Nephron progenitor cell (in vitro differentiated cells): Measurements from ENCODE around the gene CFAP299.

Experiments
- DNase-seq: peaks from one replicate; pipeline ENCODE4 v3.0.0; 2021
- H3K27ac Mint-ChIP-seq: 2 replicates; pipeline ENCODE4 v1.8.0; 2021; ENCODE audit warnings: mild to moderate bottlenecking, moderate library complexity, mixed read lengths
- H3K27me3 Mint-ChIP-seq: 2 replicates; pipeline ENCODE4 v1.8.0; 2021; ENCODE audit warnings: mild to moderate bottlenecking, low read depth, mixed read lengths; ENCODE audit not compliant: poor library complexity
- H3K36me3 Mint-ChIP-seq: 2 replicates; pipeline ENCODE4 v1.8.0; 2021; ENCODE audit warnings: low read depth, mixed read lengths
- H3K4me1 Mint-ChIP-seq: 2 replicates; pipeline ENCODE4 v1.8.0; 2021; ENCODE audit warnings: mixed read lengths
- H3K4me3 Mint-ChIP-seq: 2 replicates; pipeline ENCODE4 v1.8.0; 2021; ENCODE audit warnings: mild to moderate bottlenecking, moderate library complexity, mixed read lengths
- H3K9me3 Mint-ChIP-seq: 2 replicates; pipeline ENCODE4 v1.8.0; 2021; ENCODE audit warnings: mild to moderate bottlenecking, moderate library complexity, mixed read lengths
- TF ChIP-seq, protein P1 (sequence below): fragments of 200-600 bp; sonication (generic); IDR thresholded peaks from 2 replicates; pipeline ENCODE4 v1.5.0; 2021; ENCODE audit warnings: antibody characterized with exemption

The CFAP299 gene

GRCh38 chr4:80694171-80694570 is 358.6 kb downstream of the CFAP299 start:
- TF ChIP-seq, protein P1, sequence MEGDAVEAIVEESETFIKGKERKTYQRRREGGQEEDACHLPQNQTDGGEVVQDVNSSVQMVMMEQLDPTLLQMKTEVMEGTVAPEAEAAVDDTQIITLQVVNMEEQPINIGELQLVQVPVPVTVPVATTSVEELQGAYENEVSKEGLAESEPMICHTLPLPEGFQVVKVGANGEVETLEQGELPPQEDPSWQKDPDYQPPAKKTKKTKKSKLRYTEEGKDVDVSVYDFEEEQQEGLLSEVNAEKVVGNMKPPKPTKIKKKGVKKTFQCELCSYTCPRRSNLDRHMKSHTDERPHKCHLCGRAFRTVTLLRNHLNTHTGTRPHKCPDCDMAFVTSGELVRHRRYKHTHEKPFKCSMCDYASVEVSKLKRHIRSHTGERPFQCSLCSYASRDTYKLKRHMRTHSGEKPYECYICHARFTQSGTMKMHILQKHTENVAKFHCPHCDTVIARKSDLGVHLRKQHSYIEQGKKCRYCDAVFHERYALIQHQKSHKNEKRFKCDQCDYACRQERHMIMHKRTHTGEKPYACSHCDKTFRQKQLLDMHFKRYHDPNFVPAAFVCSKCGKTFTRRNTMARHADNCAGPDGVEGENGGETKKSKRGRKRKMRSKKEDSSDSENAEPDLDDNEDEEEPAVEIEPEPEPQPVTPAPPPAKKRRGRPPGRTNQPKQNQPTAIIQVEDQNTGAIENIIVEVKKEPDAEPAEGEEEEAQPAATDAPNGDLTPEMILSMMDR, result no peak
- H3K4me1 Mint-ChIP-seq, result no peaks in the 10 kb centered on the region
- no peaks in the 10 kb centered on the region for H3K36me3 Mint-ChIP-seq
- H3K27me3 Mint-ChIP-seq, result peaks cover 4% of the 10 kb centered on the region
- H3K9me3 Mint-ChIP-seq, result peaks cover 9% of the 10 kb centered on the region
- no peak for DNase-seq
- no peak overlapping the region for H3K4me3 Mint-ChIP-seq
- no peak overlapping the region for H3K27ac Mint-ChIP-seq

DNA sequence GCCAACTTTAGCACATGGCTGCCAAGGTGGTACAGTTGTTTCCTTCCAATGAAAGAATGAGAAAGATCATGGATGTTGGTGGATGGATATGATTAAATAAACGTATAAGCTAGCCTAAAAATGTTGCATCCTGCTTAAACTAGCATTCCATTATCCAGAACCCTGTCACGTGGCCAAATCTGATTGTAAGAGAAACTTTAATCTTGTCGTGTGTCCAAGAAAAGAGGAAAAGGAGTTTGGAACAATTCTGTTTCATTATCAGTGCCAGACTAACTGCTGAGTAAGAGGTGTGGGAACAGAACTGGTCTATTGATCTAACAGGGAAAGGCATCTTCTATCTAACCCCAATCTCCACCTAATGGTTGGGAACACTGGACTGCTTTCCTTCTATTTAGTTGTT is 369.8 kb downstream of the CFAP299 start:
- Mint-ChIP-seq H3K27me3 (no peaks in the 10 kb centered on the region), H3K9me3 (no peaks in the 10 kb centered on the region), H3K4me1 (no peaks in the 10 kb centered on the region), H3K27ac (no peak overlapping the region), H3K36me3 (no peaks in the 10 kb centered on the region), H3K4me3 (no peak overlapping the region)
- TF ChIP-seq, protein P1, result no peak
- DNase-seq, result no peak

DNA sequence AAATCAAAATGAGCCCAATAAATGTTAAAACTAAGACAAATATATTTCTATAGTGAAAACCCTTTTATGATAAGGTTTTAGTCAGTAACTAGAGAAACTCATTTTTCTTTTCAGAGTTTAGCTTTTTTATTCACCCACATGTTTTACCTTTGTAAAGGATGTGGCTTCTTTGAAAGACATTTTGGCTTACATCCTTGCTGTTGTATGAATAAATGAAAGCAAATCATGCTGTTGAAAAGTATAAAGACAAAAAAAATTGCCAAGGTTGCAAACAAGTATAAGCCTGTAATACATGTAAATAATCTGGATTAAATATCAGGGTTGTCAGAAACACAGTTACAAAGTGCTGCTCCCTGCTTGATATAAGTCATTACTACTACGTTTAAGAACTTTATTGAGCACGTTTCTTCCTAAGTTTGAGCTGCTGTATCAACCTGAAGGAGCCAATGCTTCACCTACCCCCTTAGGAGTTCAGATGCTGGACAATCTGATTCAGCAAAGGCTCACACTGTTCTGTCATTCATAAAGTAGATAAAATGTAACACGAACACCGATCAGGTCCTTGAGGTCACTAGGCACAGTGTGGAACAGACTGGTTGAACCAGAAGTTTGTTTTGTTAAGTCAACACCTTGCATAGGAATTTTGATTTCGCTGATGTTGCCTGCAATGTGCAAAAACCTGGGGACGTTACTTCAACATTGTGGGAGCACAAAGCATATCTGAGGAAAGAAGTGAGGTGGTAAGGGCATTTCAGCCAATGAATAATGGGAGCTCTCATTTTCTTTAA is 373.7 kb downstream of the CFAP299 start:
- H3K36me3 Mint-ChIP-seq, result no peaks in the 10 kb centered on the region
- no peaks in the 10 kb centered on the region for H3K9me3 Mint-ChIP-seq

DNA sequence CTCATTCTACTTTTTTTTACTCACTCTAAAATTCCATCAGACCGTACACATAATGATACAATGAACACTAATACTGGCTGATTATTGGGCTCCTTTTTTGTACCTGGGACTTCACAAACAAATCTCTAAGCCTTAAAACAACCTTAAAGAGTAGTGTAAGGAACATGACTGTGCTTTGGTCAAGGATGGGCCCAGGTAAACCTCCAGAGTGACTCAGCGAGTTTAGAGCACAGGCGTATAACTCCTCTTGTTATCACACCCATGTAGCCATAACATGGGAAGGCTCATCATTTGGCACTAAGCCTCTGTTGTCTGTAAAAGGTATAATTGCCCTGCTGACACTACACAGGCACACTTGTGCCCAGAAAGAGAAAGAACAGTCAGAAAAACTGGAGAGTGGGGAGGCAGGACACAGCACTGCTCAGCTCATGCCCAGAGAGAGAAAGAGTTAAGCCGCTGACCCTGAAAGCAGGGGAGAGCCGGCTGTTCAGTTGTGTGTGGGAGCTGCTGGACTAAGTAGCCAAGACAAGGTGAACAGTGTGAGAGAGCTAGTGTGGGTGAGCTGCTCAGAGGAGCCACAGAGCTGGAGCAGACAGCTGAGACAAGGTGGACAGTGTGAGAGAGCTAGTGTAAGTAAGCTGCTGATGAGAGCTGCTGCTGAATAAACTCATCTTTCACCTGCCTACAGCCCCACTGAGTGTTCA is 375.4 kb downstream of the CFAP299 start:
- H3K4me3 Mint-ChIP-seq, result no peak overlapping the region
- no peaks in the 10 kb centered on the region for H3K36me3 Mint-ChIP-seq
- peak overlapping the region; percentile 6 for H3K27ac Mint-ChIP-seq
- H3K27me3 Mint-ChIP-seq, result no peaks in the 10 kb centered on the region
- peaks cover 6% of the 10 kb centered on the region for H3K4me1 Mint-ChIP-seq
- H3K9me3 Mint-ChIP-seq, result no peaks in the 10 kb centered on the region
- no peak for DNase-seq
- TF ChIP-seq, protein P1, result no peak

More for the DNA sequence above, 373.7 kb downstream of the CFAP299 start:
- no peaks in the 10 kb centered on the region for H3K27me3 Mint-ChIP-seq
- no peak overlapping the region for H3K27ac Mint-ChIP-seq
- peaks cover 6% of the 10 kb centered on the region for H3K4me1 Mint-ChIP-seq
- no peak overlapping the region for H3K4me3 Mint-ChIP-seq
- no peak for DNase-seq
- TF ChIP-seq, protein P1, result no peak

- Mint-ChIP-seq H3K9me3 (no peaks in the 10 kb centered on the region), H3K27me3 (no peaks in the 10 kb centered on the region), H3K36me3 (no peaks in the 10 kb centered on the region), H3K27ac (no peak overlapping the region), H3K4me3 (no peak overlapping the region), H3K4me1 (peaks cover 6% of the 10 kb centered on the region)
- TF ChIP-seq, protein P1, result no peak
- DNase-seq, result no peak
Measured at GRCh38 chr4:80711956-80712355, 376.4 kb downstream of the CFAP299 start.
